ENCODE data around the gene FLT1.

DNA sequence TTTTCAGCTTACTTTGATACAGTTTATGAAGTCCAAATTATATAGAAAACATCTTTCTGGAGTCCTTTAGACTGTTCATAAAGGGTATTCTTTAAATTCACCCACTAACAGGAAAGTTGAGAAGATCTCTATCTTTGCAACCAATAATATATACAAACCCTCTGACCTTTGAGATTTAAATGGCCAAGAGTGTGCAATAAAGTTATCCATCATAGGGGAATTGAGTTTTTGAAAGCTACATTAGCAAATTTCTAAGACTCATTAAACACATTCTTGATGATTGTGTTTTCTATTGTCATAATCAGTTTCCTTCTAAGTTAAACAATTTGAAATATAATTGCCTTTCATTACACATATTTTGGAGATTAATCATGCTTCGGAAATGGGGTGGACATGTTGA, 15.9 kb downstream of the FLT1 start:
- TF ChIP-seq, protein P1, sequence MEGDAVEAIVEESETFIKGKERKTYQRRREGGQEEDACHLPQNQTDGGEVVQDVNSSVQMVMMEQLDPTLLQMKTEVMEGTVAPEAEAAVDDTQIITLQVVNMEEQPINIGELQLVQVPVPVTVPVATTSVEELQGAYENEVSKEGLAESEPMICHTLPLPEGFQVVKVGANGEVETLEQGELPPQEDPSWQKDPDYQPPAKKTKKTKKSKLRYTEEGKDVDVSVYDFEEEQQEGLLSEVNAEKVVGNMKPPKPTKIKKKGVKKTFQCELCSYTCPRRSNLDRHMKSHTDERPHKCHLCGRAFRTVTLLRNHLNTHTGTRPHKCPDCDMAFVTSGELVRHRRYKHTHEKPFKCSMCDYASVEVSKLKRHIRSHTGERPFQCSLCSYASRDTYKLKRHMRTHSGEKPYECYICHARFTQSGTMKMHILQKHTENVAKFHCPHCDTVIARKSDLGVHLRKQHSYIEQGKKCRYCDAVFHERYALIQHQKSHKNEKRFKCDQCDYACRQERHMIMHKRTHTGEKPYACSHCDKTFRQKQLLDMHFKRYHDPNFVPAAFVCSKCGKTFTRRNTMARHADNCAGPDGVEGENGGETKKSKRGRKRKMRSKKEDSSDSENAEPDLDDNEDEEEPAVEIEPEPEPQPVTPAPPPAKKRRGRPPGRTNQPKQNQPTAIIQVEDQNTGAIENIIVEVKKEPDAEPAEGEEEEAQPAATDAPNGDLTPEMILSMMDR (IDR thresholded peaks at IDR 0.05): no peak
- no peak for TF ChIP-seq EZH2phosphoT487 (IDR thresholded peaks at IDR 0.05)

All from neural progenitor cell (in vitro differentiated cells).